H1 (cell line): ENCODE measurements around the gene KRT77. TPM values are rescaled to one million over a fixed set of nuclear protein-coding genes. Genes with fewer than 3 reads are reported as not detected.
A peak's percentile ranks its signal among the peaks of the same experiment; 100 is the strongest.

Experiments
- CTCF ChIA-PET: fragments of 300-600 bp; sonication (Branson Sonifier 250); formaldehyde crosslinking; loops from one replicate; lab custom pipeline; 2021; ENCODE audit not compliant: partially characterized antibody; lab: Charles Lee
- POLR2A ChIA-PET: fragments of 300-600 bp; sonication (Branson Sonifier 250); formaldehyde crosslinking; loops from one replicate; lab custom pipeline; 2021; ENCODE audit warnings: inconsistent platforms; ENCODE audit not compliant: partially characterized antibody; lab: Charles Lee
- DNase-seq, 2 experiments: peaks; one replicate each; pipeline versions ENCODE4 v3.0.0 to v3.0.0-alpha.2; 2010 to 2022; ENCODE audit warnings: low spot score in 2 of 2, low read depth in 1 of 2, mixed read lengths in 1 of 2
- FAIRE-seq: peaks from 2 replicates; lab custom pipeline; 2011; peaks lifted over from hg19 to GRCh38; lab: Jason Lieb, UNC
- H2AFZ ChIP-seq: 2 replicates; pipeline ENCODE4 v1.8.1; 2012; ENCODE audit warnings: low read length, inconsistent platforms
- H2AK5ac ChIP-seq: 2 replicates; pipeline ENCODE4 v1.6.1; 2013; ENCODE audit warnings: low read depth, low read length
- H2BK120ac ChIP-seq: replicated peaks from 2 replicates; pipeline ENCODE3; 2013; ENCODE audit warnings: low read depth, low read length, inconsistent platforms
- H2BK12ac ChIP-seq: 2 replicates; pipeline ENCODE4 v1.6.1; 2013; ENCODE audit warnings: low read depth, low read length
- H2BK15ac ChIP-seq: 2 replicates; pipeline ENCODE4 v1.6.1; 2013; ENCODE audit warnings: low read length
- H2BK20ac ChIP-seq: 2 replicates; pipeline ENCODE4 v1.6.1; 2013; ENCODE audit warnings: low read length
- H2BK5ac ChIP-seq: 2 replicates; pipeline ENCODE4 v1.6.1; 2013; ENCODE audit warnings: low read depth, low read length
- H3K14ac ChIP-seq: 2 replicates; pipeline ENCODE4 v1.6.1; 2013; ENCODE audit warnings: inconsistent platforms; ENCODE audit not compliant: insufficient read length
- H3K18ac ChIP-seq: 2 replicates; pipeline ENCODE4 v1.6.1; 2013; ENCODE audit warnings: low read length; ENCODE audit errors: extremely low read depth
- H3K23ac ChIP-seq: 2 replicates; pipeline ENCODE4 v1.6.1; 2013; ENCODE audit warnings: inconsistent platforms; ENCODE audit not compliant: insufficient read length
- H3K23me2 ChIP-seq: 2 replicates; pipeline ENCODE4 v1.6.1; 2013; ENCODE audit warnings: low read depth, low read length
- H3K27ac ChIP-seq: 2 replicates; pipeline ENCODE4 v1.6.1; 2011; ENCODE audit warnings: low read depth, low read length, inconsistent platforms
- H3K27me3 ChIP-seq, 4 experiments: replicated peaks in 1 of 4; 1 replicate in 1 of 4; 2 replicates in 3 of 4; pipeline versions ENCODE4 v1.6.1 to v1.8.1; 2011 to 2013; ENCODE audit warnings: low read length in 3 of 4, mild to moderate bottlenecking in 3 of 4, inconsistent platforms in 2 of 4, mixed read lengths in 2 of 4, moderate library complexity in 1 of 4; ENCODE audit not compliant: control insufficient read depth in 3 of 4, insufficient read depth in 3 of 4; ENCODE audit errors: extremely low read depth in 1 of 4
- H3K36me3 ChIP-seq, 4 experiments: 2 replicates each; pipeline versions ENCODE4 v1.6.1 to v1.8.1; 2011 to 2013; ENCODE audit warnings: mild to moderate bottlenecking in 4 of 4, low read length in 3 of 4, moderate library complexity in 2 of 4, control low read depth in 1 of 4, inconsistent platforms in 1 of 4; ENCODE audit not compliant: insufficient read depth in 4 of 4, control insufficient read depth in 2 of 4
- H3K4ac ChIP-seq: replicated peaks from 2 replicates; pipeline ENCODE3; 2013; ENCODE audit warnings: low read length, low read depth, mixed read lengths, inconsistent platforms; ENCODE audit not compliant: insufficient read length
- H3K4me1 ChIP-seq, 4 experiments: replicated peaks in 1 of 4; 1 replicate in 1 of 4; 2 replicates in 3 of 4; pipeline versions ENCODE4 v1.6.1 to v1.8.1; 2011 to 2013; ENCODE audit warnings: low read length in 3 of 4, inconsistent platforms in 2 of 4, mixed read lengths in 1 of 4; ENCODE audit not compliant: insufficient read depth in 4 of 4, control insufficient read depth in 3 of 4
- H3K4me2 ChIP-seq, 2 experiments: 2 replicates each; pipeline versions ENCODE4 v1.6.1 to v1.8.1; 2011 to 2013; ENCODE audit warnings: low read depth in 2 of 2, low read length in 2 of 2, control low read depth in 1 of 2, inconsistent platforms in 1 of 2, mild to moderate bottlenecking in 1 of 2; ENCODE audit not compliant: insufficient read depth in 1 of 2
- H3K4me3 ChIP-seq, 4 experiments: fragments of 200-600, 300-600 bp in 1 of 4; sonication (generic), shearing (Covaris generic), sonication (Bioruptor Twin) in 1 of 4; 2 replicates each; pipeline versions ENCODE4 v1.5.1 to v1.8.1; 2011 to 2016; ENCODE audit warnings: low read length in 4 of 4, low read depth in 3 of 4, control low read depth in 2 of 4, inconsistent platforms in 2 of 4, mild to moderate bottlenecking in 2 of 4, mixed read lengths in 1 of 4, moderate library complexity in 1 of 4; ENCODE audit not compliant: insufficient read depth in 2 of 4; ENCODE audit errors: extremely low read depth in 1 of 4
- H3K56ac ChIP-seq: replicated peaks from 2 replicates; pipeline ENCODE3; 2013; ENCODE audit warnings: low read depth, mild to moderate bottlenecking, mixed read lengths, low read length, inconsistent platforms; ENCODE audit not compliant: insufficient read length
- H3K79me1 ChIP-seq: 2 replicates; pipeline ENCODE4 v1.6.1; 2013; ENCODE audit warnings: low read depth, low read length, control low read depth
- H3K79me2 ChIP-seq, 2 experiments: 2 replicates each; pipeline versions ENCODE4 v1.6.1 to v1.8.1; 2012 to 2013; ENCODE audit warnings: low read length in 2 of 2, mild to moderate bottlenecking in 2 of 2, inconsistent platforms in 1 of 2; ENCODE audit not compliant: insufficient read depth in 2 of 2, control insufficient read depth in 1 of 2
- H3K9ac ChIP-seq, 4 experiments: replicated peaks in 1 of 4; 1 replicate in 1 of 4; 2 replicates in 3 of 4; pipeline versions ENCODE4 v1.6.1 to v1.8.1; 2011 to 2013; ENCODE audit warnings: low read depth in 3 of 4, low read length in 3 of 4, control low read depth in 2 of 4, mild to moderate bottlenecking in 2 of 4, moderate library complexity in 2 of 4, inconsistent platforms in 1 of 4; ENCODE audit errors: extremely low read depth in 1 of 4
- H3K9me3 ChIP-seq, 2 experiments: 2 replicates each; pipeline versions ENCODE4 v1.6.1 to v1.8.1; 2012 to 2013; ENCODE audit warnings: mild to moderate bottlenecking in 2 of 2, moderate library complexity in 2 of 2, control low read depth in 1 of 2, inconsistent platforms in 1 of 2, low read depth in 1 of 2, low read length in 1 of 2, mixed read lengths in 1 of 2; ENCODE audit not compliant: insufficient read depth in 2 of 2
- H4K20me1 ChIP-seq, 2 experiments: replicated peaks in 1 of 2; 2 replicates each; pipeline versions ENCODE3 to v1.8.1; 2011 to 2013; ENCODE audit warnings: inconsistent platforms in 2 of 2, low read length in 2 of 2, mild to moderate bottlenecking in 1 of 2; ENCODE audit not compliant: insufficient read depth in 2 of 2, control insufficient read depth in 1 of 2
- H4K5ac ChIP-seq: 2 replicates; pipeline ENCODE4 v1.6.1; 2013; ENCODE audit warnings: low read length, low read depth, mixed read lengths, inconsistent platforms; ENCODE audit not compliant: insufficient read length
- H4K8ac ChIP-seq: 2 replicates; pipeline ENCODE4 v1.8.0; 2013; ENCODE audit warnings: mild to moderate bottlenecking, moderate library complexity, low read length, inconsistent platforms; ENCODE audit not compliant: insufficient read depth; ENCODE audit errors: extremely low read depth
- H4K91ac ChIP-seq: replicated peaks from 2 replicates; pipeline ENCODE3; 2013; ENCODE audit warnings: low read length, mixed read lengths, inconsistent platforms; ENCODE audit not compliant: insufficient read length
- ASH2L ChIP-seq: fragments of 200-600, 300-600 bp; sonication (generic); IDR thresholded peaks from one replicate; pipeline ENCODE4 v1.7.1; 2017; ENCODE audit warnings: low read length
- CBX5 ChIP-seq: fragments of 300-800, 300-1000 bp; sonication (generic); IDR thresholded peaks from 2 replicates; pipeline ENCODE4 v1.7.1; 2016; ENCODE audit warnings: antibody characterized with exemption, low read length, low read depth
- CHD1 ChIP-seq: IDR thresholded peaks from 2 replicates; pipeline ENCODE4 v1.6.1; 2012; ENCODE audit warnings: low read depth, low read length, improper control_type of control experiment
- EP300 ChIP-seq, 2 experiments: IDR thresholded peaks; 1 replicate in 1 of 2; 2 replicates in 1 of 2; pipeline ENCODE4 v1.6.1; 2011 to 2012; ENCODE audit warnings: low read depth in 2 of 2, low read length in 2 of 2, mild to moderate bottlenecking in 2 of 2, borderline replicate concordance in 1 of 2, inconsistent platforms in 1 of 2, moderate library complexity in 1 of 2
- GABPA ChIP-seq: IDR thresholded peaks from 2 replicates; pipeline ENCODE4 v1.6.1; 2011; ENCODE audit warnings: mild to moderate bottlenecking, low read length, moderate library complexity, borderline replicate concordance; ENCODE audit not compliant: insufficient read depth
- KDM4A ChIP-seq: IDR thresholded peaks from one replicate; pipeline ENCODE4 v1.7.1; 2012; ENCODE audit warnings: low read depth, mild to moderate bottlenecking, moderate library complexity, low read length, inconsistent platforms; ENCODE audit not compliant: severe bottlenecking
- KDM5A ChIP-seq: fragments of 200-600 bp; IDR thresholded peaks from 2 replicates; pipeline ENCODE4 v1.7.1; 2012; ENCODE audit warnings: mild to moderate bottlenecking, low read length, inconsistent platforms, mixed read lengths
- MAFK ChIP-seq: IDR thresholded peaks from 2 replicates; pipeline ENCODE4 v1.6.1; 2012; ENCODE audit warnings: low read depth, mild to moderate bottlenecking, improper control_type of control experiment, low read length
- RXRA ChIP-seq: IDR thresholded peaks from 2 replicates; pipeline ENCODE4 v1.6.1; 2011; ENCODE audit warnings: low read depth, mild to moderate bottlenecking, low read length, moderate library complexity; ENCODE audit not compliant: insufficient read depth
- SIN3A ChIP-seq, 2 experiments: IDR thresholded peaks in 1 of 2; conservative IDR thresholded peaks in 1 of 2; 2 replicates each; pipeline ENCODE4 v1.6.1; 2011 to 2012; ENCODE audit warnings: low read length in 2 of 2, improper control_type of control experiment in 1 of 2, low read depth in 1 of 2, mild to moderate bottlenecking in 1 of 2
- SIX5 ChIP-seq: IDR thresholded peaks from 2 replicates; pipeline ENCODE4 v1.6.1; 2011; ENCODE audit warnings: mild to moderate bottlenecking, low read depth, low read length
- SRF ChIP-seq: IDR thresholded peaks from 2 replicates; pipeline ENCODE4 v1.6.1; 2011; ENCODE audit warnings: mild to moderate bottlenecking, low read depth, low read length, moderate library complexity
- TAF7 ChIP-seq: optimal IDR thresholded peaks from 2 replicates; pipeline ENCODE3; 2011; ENCODE audit warnings: low read depth, mild to moderate bottlenecking, inconsistent platforms, low read length, moderate library complexity, borderline replicate concordance
- ZNF274 ChIP-seq: IDR thresholded peaks from 2 replicates; pipeline ENCODE4 v1.7.0; 2012; ENCODE audit warnings: low read length, borderline replicate concordance; ENCODE audit errors: extremely low read depth
- WGBS, 2 experiments: shearing (Covaris generic) in 1 of 2; methylation state at CpG; one replicate each; pipeline versions ENCODE4 v1.1.6 to v1.1.7; 2013 to 2015; ENCODE audit warnings: low lambda C conversion rate in 2 of 2, mixed read lengths in 2 of 2, inconsistent platforms in 1 of 2, low coverage in 1 of 2, missing lambda C conversion rate in 1 of 2; ENCODE audit not compliant: insufficient replicate concordance in 2 of 2, insufficient coverage in 1 of 2, insufficient read length in 1 of 2; ENCODE audit errors: extremely low coverage in 1 of 2, missing lambda C conversion rate in 1 of 2; 5-methylcytosine and 5-hydroxymethylcytosine counted together
- polyA plus RNA-seq, 7 experiments: library from polyadenylated mRNA; depleted of rRNA in 3 of 7; stranded (reverse) in 5 of 7; unstranded in 2 of 7; fragments of >200 nt in 5 of 7; fragments of 200-250 nt in 2 of 7; gene quantifications; 1 replicate in 5 of 7; 2 replicates in 1 of 7; 4 replicates in 1 of 7; pipeline versions ENCODE4 v1.2.1 to v1.2.3, GENCODE V29; 2011 to 2013; ENCODE audit warnings: missing spikeins in 2 of 7, mixed read lengths in 2 of 7
- total RNA-seq: library from RNA; stranded (reverse); fragmentation: NEBNext Ultra II Directional; extraction: Animal tissue kit (Norgen Biotek cat#: 25700); gene quantifications from 2 replicates; pipeline ENCODE4 v1.2.1, GENCODE V29; 2021

The KRT77 gene
- total and polyA plus RNA-seq, 2 of the 8 experiments (the other 6 are each of a cell fraction or from before 2014, with no cell fraction given) = 0.02 TPM; not detected in 1

- POLR2A ChIA-PET = no interaction called here
- FAIRE-seq = no peak
- TF ChIP-seq TAF7 (no peak), KDM5A (no peak), SIX5 (no peak), EP300 (IDR thresholded peaks at IDR 0.05; ENCODE audit: borderline replicate concordance in 1 of 2, low read depth in 2 of 2, low read length in 2 of 2) (no peak), SIN3A (conservative IDR thresholded peaks at IDR 0.05 in 1 of 2, IDR thresholded peaks at IDR 0.05 in 1 of 2; ENCODE audit: low read depth in 1 of 2, low read length in 2 of 2) (no peak), SRF (no peak), MAFK (no peak), RXRA (no peak), CHD1 (no peak), ASH2L (no peak), GABPA (no peak), ZNF274 (no peak), CBX5 (no peak), KDM4A (no peak)
Measured at GRCh38 chr12:52647601-52648000, 55.7 kb downstream of the KRT77 start.

More at GRCh38 chr12:52647601-52648000, 55.7 kb downstream of the KRT77 start:
- no peak overlapping the region for H3K4me2 ChIP-seq
- no peak overlapping the region for H3K4me3 ChIP-seq
- no peak overlapping the region for H2AK5ac ChIP-seq
- no peak overlapping the region for H2BK120ac ChIP-seq
- no peaks in the 10 kb centered on the region for H3K79me2 ChIP-seq
- peak overlapping the region; percentile 9 for H4K91ac ChIP-seq
- peaks cover 0 to 3% (median 0%) of the 10 kb centered on the region in 4 experiments; a peak in 1 of 7 replicates for H3K27me3 ChIP-seq
- H3K4ac ChIP-seq = no peak overlapping the region
- no peak overlapping the region for H3K14ac ChIP-seq
- no peak overlapping the region for H3K56ac ChIP-seq
- no peaks in the 10 kb centered on the region for H3K23me2 ChIP-seq
- no peaks in the 10 kb centered on the region for H3K79me1 ChIP-seq
- no peak overlapping the region for H2BK12ac ChIP-seq
- no peaks in the 10 kb centered on the region for H3K4me1 ChIP-seq
- H2BK5ac ChIP-seq = no peak overlapping the region
- CTCF ChIA-PET = interaction anchor here (0.5 to 2.2 kb wide), 20 partner anchors 18 to 407 kb away, joined by 3 to 8 read pairs (median 4); no protein-coding TSS in a partner anchor
- peak in 1 of 2 experiments; percentile 16 for DNase-seq
- H3K18ac ChIP-seq = no peak overlapping the region
- no peak overlapping the region for H2AFZ ChIP-seq
- H2BK15ac ChIP-seq = no peak overlapping the region
- no peak overlapping the region for H3K27ac ChIP-seq
- no peaks in the 10 kb centered on the region for H3K36me3 ChIP-seq
- no peak overlapping the region for H3K23ac ChIP-seq
- no peaks in the 10 kb centered on the region for H4K20me1 ChIP-seq
- 89% methylated on average over 9 of the region's 9 CpGs; no CpG with 5 or more reads in 1 of the 2 experiments for WGBS, 2 experiments
- H3K9me3 ChIP-seq = peaks cover 0 to 6% of the 10 kb centered on the region in 2 experiments; a peak in 1 of 4 replicates
- no peak overlapping the region for H2BK20ac ChIP-seq
- H4K8ac ChIP-seq = no peak overlapping the region
- H4K5ac ChIP-seq = no peak overlapping the region
- H3K9ac ChIP-seq = no peak overlapping the region
